Hematopoietic multipotent progenitor cell treated with erythropoietin and hydrocortisone succinate and interleukin-3 and kit ligand, for 6 days (in vitro differentiated cells): Measurements from ENCODE around the gene TMEM63B.
"Not testable (repeated sequence)": the region's sequence is repeated elsewhere in the genome, so short reads cannot be mapped to it uniquely, and the experiment has no call there.

Source experiments
- DNase-seq: peaks from one replicate; pipeline ENCODE4 v3.0.0-alpha.2; 2015

TMEM63B gene

DNA sequence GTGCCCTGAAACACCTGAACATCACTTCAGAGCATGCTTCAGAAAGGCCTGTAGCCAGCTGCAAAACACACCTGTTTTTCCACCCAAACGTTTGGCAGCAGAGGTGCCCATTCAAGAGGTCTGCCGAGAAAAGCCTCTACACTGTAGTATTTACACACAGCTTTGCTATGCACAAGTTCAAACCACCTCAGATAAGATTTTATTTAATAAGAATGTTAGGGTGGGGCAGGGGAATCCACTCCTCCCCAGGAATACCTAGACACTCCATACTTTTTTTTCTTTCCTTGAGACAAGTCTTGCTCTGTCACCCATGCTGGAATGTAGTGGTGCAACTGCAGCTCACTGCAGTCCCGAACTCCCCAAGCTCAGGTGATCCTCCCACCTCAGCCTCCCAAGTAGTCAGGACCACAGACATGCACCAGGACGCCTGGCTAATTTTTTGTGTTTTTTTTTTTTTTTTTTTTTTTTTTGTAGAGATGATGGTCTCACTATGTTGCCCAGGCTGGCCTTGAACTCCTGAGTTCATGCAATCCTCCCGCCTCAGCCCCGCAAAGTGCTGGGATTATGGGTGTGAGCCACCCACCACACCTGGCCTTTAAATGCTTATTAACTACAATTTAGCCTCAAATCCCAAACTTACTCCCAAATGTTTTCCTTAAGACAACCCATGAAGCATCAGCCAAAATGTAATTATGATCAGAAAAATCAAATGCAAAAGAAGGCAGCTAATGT, 9.8 kb upstream of the TMEM63B start:
- no peak for DNase-seq

DNA sequence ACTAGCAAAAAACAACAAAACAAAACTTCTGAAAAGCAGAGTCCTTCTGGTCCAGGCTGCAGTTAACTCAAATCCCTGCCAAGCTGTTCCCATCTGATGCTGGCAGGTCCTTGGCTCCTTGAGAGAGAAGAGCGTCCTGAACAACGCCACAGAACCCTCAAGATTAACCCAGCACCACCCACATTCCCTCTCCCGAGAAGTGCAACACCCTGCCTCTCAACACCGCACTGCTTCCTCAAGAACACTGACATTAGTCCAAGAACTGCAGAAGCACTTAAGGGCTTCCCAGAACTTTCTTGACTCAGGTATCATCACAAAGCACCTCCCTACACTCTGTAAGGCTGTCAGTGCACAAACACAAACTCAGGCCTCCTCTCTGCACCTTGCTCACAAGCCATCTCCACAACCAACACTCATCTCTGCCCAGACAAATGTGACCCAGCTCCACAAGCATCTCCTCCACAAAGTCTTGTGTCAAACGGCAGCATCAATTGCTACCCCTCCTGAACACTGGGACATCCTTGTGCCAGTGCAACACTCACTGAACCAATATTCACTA, 7.6 kb upstream of the TMEM63B start:
- DNase-seq: no peak

DNA sequence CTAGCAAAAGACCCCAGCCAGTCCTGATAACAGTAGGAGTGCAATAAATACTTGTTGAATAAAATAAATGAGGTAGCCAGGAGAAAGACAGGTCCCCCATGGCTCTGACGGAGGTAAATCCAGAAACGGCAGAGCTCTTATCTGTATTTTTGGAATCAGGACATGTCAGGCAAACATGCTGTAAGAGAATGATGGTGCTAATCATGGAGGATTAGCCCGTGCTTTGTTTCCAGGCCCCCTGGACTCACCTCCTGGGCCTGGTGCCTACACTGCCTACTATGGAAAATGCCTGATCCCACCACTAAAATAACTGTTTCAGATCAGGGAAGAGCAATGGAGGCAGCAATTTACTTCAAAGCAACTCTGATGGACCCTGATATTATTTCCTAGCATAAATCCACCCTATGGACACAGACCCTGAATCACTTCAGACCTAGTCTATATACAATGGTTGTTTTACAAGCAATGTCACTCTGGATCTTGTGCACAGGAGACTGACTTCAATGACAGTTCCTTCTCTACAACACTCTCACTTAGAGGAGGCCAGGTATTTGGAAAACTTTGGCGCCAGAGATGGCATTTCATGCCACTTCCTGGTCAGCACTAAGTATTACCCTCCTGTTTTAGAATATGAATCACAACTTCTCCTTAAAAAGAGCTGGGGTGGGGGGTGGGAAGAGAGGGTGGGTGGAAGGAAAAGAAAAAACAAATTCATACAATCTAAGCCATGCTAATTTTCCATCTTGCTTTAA, 6.5 kb upstream of the TMEM63B start:
- no peak for DNase-seq

DNA sequence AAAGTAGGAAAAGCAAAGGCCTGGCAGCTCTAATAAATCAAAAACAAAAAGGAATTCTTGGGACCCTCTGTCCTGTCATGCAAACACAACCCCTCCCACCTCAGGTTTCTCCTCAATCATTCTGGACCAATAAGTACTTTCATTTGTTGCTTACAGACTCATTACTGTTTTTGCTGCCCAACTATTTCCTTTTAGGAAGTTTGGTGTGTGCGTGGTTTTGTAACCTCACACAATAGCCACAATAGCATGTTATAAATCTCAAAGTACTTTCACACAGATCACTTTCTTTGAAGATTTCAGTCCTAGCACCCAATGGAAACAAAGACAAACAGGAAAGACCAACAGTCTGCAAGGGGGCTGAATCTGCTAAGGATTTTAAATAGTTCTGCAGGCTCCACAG, 4.6 kb upstream of the TMEM63B start:
- no peak for DNase-seq

DNA sequence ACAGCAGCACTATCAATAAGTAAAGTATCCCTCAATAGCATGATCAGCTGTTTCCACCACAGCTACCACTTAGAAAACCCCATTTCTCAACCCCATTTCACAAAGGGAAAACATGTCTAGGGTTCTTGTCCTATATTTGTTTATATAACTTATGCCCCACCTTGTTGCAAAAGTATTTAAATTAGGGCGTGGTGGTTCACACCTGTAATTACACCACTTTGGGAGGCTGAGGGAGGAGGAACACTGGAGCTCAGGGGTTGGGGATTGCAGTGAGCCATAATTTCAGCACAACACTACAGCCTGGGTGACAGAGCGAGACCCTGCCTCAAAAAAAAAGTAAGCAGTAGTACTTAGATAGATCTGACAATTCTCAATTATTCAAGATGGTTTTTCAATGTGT, 3.8 kb upstream of the TMEM63B start:
- DNase-seq: no peak

DNA sequence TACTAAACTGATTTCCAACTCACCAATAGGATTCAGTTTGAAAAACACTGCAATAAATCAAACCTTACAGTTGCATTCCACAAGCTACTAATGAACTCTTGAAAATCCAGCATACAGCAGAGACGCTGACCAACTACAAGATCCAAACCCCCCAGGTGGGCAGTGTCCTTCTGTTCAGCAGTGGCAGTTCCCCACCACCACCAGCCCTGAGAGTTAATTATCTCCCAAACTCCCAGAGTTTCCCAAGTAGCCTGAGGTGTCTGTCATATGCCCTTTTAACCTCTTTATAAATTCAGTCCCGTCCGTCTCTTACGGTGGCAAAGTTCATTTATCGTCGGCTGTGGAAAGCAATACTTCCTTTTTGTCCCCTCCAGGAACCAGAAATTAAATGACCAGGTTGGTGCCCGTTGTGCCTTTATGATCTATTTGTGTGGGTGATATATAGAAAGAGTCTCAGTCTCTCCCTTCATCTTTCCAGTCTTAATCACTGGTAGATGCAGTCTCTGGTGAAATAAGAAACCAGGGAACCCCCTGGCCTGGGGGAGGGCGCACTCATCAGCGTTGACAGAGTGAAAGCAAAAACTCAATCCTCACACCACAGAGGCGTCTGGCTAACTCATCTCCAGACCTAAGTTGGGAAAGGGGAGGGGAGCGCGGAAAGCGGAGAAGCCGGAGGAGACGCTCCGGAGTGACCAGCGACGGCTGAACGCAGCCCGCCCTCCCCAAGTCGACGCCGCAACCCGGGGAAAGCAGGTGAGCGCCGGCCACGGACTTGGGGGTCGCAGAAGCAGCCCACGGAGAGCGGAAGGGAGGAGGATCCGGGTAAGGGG, 819 bp upstream of the TMEM63B start:
- peak; percentile 57 for DNase-seq

DNA sequence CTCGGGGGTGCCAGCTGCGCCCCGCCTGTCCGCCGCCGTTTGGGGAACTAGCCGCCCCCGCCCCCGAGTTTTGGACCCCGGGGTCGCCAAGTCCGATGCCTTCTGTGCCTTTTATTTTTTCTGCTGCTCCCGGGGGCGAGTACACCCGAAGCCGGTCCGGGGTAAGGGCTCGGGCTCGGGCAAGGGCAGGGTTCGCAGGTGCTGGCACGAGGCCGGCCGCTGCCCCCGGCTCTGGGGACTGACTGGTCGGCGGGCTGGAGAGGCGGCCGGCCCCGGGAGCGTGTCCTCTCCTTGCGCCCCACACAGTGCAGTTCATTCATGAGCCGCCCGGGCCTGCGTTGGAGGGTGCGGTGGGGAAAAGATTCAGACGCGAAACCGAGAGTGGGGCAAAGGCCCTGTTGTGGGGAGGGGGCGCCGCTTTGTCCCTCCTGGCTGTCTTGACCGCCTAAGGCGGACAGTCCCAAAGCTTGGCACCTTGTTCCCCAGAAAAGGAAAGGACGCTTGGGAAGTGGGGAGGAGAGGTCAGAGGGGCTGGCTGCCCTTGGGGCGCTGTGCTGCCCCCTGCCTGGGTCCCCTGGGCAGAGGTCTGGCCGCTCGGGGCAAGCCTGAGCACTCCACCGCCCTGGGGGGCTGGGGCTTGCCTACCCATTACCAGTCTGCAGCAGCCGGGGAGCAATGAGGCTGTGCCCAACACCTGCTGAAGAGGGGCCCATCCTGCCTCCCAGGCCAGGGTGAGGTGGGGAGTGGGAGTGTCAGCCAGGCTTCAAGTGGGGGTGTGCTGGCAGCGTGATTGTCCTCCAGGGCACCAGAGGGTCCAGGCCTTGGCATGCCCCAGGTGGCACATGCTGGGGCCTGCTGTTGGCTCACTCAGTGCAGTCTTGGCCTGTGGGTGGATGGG, 915 bp downstream of the TMEM63B start:
- peak; percentile 74 for DNase-seq

DNA sequence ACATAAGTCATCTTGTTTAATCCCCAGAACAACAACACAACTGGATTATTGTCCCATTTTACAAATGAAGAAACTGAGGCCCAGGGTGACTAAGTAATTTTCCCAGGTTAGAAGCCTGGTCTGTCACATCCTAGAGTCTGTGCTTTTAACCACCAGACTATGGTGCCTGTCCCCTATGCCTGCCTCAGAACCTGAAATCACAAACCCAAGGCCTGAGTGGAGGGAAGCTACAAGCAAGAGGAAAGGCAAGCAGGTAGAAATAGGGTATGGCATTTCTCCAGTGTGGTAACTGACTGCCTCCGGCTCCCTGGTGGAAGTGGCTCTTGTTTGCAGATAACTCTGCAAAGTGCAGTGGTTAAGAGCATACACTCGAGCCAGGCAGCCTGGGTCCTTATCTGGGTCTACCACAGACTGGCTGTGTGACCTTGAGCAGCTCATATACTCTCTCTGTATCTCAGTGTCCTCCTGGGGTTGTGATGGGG, 2.5 kb downstream of the TMEM63B start:
- peak; percentile 97 for DNase-seq

DNA sequence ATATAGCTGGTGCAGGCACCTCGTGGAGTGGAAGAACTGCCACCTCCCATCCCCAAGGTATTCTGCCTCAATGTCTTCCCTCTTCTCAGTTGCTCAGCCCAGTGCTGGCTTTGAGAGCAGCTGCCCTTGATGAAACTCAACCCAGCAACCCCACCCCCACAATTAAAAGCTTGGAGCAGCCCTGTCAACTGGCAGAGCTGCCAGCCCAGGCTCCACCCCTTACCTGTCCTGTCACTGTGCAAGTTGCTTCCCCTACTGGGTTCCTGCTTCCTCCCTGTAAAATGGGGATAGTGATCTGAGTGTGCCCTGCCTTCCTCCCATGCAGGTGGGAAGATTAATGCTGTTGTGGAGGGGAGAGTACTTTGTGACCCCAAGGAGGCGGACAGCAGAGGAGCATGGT, 4.5 kb downstream of the TMEM63B start:
- no peak for DNase-seq

DNA sequence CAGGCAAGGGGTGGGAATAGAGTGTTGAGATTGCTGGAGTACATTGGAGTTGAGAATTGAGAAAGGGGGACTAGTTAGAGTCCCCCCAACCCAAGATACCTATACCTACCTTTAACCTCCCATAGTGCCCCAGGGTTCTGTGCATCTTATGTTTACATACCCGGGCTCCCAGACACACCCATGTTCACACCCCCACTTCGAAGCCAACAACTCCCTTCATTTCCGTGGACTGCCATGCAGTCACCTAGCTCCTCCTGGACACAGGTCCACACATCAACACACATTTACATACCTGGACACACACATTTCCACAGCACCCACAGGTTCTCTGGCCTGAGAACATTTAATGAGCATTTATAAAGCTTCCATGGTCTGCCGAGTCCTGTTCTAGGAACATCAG, 5.1 kb downstream of the TMEM63B start:
- no peak for DNase-seq

DNA sequence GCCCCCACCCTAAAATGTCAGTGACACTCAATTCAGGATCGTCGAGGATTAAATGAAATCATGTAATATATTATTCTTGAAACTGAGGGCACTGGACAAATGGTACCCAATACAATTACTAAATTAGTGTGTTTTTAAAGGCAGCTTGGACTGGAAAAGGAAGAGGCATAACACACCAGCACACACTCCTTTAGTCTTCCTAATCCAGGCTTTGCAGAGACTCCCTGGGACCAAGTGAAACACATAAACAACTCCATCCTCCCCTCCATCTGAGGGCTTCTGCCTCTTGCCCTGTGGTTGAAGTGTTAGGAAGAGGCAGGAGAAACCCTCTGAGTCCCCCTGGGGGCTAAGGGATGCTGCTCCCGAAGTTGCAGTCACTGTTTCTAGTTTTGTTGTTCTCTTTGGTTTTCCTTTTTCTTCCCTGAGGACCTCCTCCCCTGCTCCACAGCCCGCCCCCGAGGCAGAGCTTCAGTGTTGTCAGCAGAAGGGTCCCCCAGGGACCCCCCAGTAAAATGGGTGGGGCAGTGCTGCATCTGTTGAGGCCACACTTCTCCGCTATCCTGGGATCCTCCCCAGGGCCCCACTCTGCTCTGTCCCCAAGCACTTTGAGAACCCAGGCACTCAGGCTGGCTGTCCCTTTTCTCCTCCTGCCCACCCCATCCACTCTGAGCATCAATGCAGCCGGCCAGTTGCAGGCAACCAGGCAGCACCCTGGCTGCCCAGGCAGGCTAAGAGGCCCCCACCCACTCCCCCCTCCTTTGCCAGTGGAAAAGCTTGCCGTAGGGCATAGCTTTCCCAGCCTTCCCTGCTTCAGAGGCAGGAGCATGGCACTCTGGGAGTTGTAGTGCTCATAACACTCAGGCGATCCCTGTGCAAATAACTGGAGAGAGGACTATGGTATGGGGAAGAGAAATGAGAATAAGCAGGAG, 5.9 kb downstream of the TMEM63B start:
- DNase-seq: peak; percentile 67

DNA sequence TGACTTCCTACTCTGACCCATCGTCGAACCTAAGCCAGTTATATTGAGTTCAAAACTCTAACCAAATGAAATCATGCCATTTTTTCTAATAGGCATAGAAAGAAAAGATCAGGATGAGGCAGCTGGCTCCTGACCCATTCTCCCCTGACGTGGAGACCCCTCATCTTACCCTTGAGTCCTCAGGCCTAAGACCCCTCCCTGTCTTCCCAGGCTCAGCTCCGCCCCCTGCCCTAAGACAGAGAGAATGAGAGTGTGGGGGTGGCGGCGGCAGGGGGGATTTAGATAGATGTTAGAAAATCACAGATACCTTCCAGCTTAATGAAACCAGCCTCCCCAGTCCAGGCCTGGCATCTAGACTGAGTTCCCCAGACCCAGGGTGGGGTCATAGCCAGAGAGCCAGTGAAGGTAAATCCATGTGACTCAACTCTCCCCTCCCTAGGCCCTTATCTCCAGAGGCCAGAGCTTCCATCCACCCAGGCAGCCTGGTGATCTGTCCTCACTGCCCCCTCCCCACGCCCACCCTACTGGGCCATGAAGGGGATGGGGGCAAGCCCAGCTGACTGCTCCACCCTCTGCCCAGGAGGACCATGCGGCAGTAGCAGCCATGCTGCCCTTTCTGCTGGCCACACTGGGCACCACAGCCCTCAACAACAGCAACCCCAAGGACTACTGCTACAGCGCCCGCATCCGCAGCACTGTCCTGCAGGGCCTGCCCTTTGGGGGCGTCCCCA, 6.8 kb downstream of the TMEM63B start:
- peak; percentile 90 for DNase-seq

DNA sequence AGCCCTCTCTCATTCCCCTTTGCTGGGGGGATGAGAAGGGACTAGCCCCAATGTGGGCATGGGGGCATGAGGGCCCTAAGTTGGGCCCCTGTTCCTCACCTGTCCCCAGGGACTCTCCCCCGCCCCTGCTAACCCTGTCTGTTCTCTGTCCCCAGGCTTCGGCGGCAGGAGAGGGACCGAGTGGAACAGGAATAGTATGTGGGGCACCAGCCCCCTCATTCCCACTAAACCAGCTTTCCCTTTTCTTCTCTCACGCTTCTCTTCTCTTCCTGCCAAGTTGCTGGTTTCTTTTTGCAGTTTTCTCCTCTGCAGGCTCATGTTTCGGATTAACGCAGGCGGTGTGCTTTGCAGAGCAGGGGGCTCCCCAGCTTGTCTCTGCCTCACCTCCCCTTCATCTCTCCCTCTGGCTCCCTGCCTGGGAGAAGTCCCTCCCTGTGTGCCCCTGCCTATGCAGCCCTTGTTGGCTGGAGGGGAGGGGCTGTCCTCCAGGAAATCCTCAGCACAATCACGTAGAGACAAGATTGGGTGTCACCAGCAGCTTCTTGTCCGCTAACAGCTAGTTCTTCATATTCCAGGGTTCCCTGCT, 7.9 kb downstream of the TMEM63B start:
- DNase-seq: no peak

DNA sequence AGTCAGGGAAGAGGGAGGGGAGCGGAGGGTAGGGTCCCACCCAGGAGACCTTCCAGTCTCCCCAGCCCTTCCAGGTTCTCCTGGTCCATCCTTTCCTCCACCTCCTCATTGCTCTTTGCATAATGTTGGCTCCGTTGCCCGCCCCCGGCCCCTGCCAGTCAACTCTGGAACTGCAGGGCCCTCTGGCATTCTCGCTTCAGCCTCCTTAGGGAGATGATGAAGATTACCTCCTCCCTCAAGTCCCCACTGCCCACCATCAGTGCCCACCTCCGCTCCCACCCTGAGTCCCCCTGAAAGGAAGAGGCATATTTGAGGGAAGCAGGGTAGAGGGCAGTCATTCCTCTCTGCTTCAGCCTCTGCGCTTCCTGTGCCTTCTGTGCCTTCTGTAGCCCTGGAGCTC, 8.5 kb downstream of the TMEM63B start:
- DNase-seq: no peak

DNA sequence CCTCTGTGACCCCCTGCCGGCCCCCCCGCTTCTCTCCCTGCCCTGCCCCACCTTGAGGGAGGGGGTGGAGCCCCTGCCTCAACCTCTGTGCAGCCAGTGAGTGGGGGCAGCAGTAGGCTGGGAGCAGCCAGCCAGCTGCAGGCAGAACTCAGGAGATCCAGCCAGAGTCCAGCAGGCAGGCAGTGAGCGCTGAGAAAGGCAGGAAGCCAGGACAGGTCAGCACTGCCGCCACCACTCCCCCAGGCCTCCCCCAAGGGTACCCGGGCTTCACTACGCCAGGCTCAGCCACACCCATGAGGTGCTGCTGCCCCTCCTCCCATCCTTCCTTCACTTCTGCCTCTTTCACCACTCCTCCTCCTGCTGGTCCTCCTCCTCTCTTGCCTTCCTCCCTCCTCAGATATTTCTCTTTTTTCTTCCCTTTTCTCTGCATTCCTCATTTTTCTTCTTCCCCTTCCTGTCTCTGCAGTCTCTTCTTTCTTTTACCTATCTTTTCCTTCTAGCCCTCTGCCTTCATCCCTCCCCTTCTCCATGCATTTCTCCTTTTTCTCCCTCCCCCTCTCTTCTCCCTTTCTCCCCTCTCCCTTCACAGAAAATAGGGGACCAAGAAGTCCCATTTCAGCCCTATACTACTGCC, 11.5 kb downstream of the TMEM63B start:
- DNase-seq: no peak

DNA sequence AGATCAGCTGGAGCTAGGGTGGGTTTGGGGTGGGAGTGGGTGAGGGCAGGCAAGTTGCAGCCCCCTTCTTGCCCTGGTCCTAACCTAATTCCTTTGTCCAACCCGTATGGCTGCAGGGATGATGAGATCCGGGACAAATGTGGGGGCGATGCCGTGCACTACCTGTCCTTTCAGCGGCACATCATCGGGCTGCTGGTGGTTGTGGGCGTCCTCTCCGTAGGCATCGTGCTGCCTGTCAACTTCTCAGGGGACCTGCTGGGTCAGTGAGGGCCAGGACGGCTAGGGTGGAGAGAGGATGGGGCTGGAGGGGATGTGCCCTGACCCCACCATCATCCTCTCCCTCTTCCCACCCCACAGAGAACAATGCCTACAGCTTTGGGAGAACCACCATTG, 12.0 kb downstream of the TMEM63B start:
- DNase-seq: no peak

DNA sequence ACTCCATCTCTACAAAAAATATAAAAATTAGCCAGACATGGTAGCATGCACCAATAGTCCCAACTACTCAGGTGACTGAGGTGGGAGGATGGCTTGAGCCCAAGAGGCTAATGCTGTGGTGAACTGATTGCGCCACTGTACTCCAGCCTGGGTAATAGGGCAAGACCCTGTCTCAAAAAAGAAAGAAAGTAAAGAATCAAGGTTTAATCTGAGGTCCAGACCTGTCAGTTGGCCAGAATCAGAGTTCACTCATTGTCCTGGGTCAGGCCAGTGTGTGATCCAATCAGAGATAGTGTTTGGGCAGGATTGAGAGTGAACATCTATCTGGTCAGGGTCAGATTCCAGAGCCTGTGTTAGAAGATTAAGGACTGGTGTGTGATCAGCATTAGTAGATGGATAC, 15.5 kb downstream of the TMEM63B start:
- no peak for DNase-seq

DNA sequence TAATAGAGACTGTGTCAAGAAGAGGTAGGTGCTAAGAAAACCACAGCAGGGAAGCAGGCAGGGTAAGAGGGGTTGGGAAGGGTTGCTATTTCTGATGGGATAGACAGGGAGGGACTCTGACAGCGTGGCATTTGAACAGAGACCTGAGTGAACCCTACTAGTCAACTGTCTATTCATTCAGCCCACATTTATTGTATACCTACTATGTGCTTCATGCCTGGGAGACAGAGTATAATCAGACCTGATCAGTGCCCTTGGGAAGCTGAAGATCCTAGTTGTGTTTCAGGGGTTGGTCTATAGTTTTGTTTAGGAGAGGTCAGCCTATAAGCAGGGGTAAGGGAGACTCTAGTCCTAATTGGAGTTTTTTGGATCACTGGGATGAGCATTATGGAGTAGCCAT, 16.4 kb downstream of the TMEM63B start:
- DNase-seq: no peak

DNA sequence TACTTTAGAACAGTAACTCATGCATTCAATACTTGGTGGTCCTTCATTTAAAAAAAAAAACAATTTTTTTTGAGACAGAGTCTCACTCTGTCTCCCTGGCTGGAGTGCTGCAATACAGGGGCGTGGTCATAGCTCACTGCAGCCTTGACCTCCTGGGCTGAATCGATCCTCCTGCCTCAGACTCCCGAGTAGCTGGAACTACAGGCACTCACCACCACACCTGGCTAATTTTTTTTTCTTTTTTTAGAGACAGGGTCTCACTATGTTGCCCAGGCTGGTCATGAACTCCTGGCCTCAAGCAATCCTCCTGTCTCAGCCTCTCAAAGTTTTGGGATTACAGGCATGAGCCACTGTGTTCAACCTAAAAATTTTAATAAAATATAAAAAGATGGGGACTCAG, 17.2 kb downstream of the TMEM63B start:
- not testable (repeated sequence) for DNase-seq
